Measurements from ENCODE around the gene PNKD.

PNKD gene

DNA sequence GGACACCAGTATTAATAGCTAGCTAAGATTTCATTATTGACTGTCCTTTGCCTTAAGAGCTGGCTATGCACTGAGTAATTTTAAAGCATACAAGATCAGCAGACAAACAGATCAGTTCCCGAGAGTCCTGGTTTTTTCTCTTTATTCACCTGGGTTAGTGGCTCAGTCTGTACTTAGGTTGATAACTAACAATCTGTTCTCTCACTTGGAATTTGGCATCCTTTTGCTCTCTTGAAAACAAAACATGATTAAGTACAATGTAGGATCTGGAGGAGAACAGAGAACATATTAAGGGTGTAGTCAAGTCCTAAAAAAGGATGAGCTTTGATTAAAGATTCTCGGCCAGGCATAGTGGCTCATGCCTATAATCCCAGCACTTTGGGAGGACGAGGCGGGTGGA is 36.8 kb upstream of the PNKD start:
- peaks cover 12% of the 10 kb centered on the region for H3F3A ChIP-seq (ENCODE audit: low read depth)
- H3K9me3 ChIP-seq (ENCODE audit: insufficient read depth, low read depth, low read length) = no peaks in the 10 kb centered on the region
- no peaks in the 10 kb centered on the region for H3K27me3 ChIP-seq (ENCODE audit: insufficient read depth, low read length, poor library complexity, severe bottlenecking)
- no peak overlapping the region for H3K4me2 ChIP-seq (ENCODE audit: low read depth, low read length, poor library complexity, severe bottlenecking)
- peaks cover 4% of the 10 kb centered on the region for H4K20me1 ChIP-seq (ENCODE audit: insufficient read depth, low read length, poor library complexity, severe bottlenecking)
- peaks cover 29% of the 10 kb centered on the region for H3K4me1 ChIP-seq (ENCODE audit: insufficient read depth, low read length, poor library complexity, severe bottlenecking)
- peaks cover 86% of the 10 kb centered on the region for H3K36me3 ChIP-seq (ENCODE audit: insufficient read depth, low read length)
- H3K9me2 ChIP-seq (replicated peaks; ENCODE audit: low read depth, low read length) = no peaks in the 10 kb centered on the region
- H3K79me2 ChIP-seq (ENCODE audit: insufficient read depth, low read length) = peaks cover 56% of the 10 kb centered on the region
- no peak overlapping the region for H3K9ac ChIP-seq (ENCODE audit: low read depth, low read length, poor library complexity, severe bottlenecking)
- H3K4me3 ChIP-seq (ENCODE audit: low read length, poor library complexity, severe bottlenecking) = no peak overlapping the region
- H2AFZ ChIP-seq (ENCODE audit: low read length) = no peak overlapping the region
- TF ChIP-seq EZH2phosphoT487 (IDR thresholded peaks at IDR 0.05; ENCODE audit: borderline replicate concordance) = no peak
- no peak for TF ChIP-seq CTCF (conservative IDR thresholded peaks at IDR 0.05; ENCODE audit: low read length)

GRCh38 chr2:218234521-218234920 is 35.8 kb upstream of the PNKD start:
- peaks cover 21% of the 10 kb centered on the region for H3K4me1 ChIP-seq (ENCODE audit: insufficient read depth, low read length, poor library complexity, severe bottlenecking)
- H2AFZ ChIP-seq (ENCODE audit: low read length) = no peak overlapping the region
- H3K4me3 ChIP-seq (ENCODE audit: low read length, poor library complexity, severe bottlenecking) = no peak overlapping the region
- H3K79me2 ChIP-seq (ENCODE audit: insufficient read depth, low read length) = peaks cover 59% of the 10 kb centered on the region
- H3K36me3 ChIP-seq (ENCODE audit: insufficient read depth, low read length) = peaks cover 91% of the 10 kb centered on the region
- peaks cover 4% of the 10 kb centered on the region for H4K20me1 ChIP-seq (ENCODE audit: insufficient read depth, low read length, poor library complexity, severe bottlenecking)
- H3K9me3 ChIP-seq (ENCODE audit: insufficient read depth, low read depth, low read length) = no peaks in the 10 kb centered on the region
- H3K4me2 ChIP-seq (ENCODE audit: low read depth, low read length, poor library complexity, severe bottlenecking) = no peak overlapping the region
- H3K9ac ChIP-seq (ENCODE audit: low read depth, low read length, poor library complexity, severe bottlenecking) = no peak overlapping the region
- H3K9me2 ChIP-seq (replicated peaks; ENCODE audit: low read depth, low read length) = no peaks in the 10 kb centered on the region
- peaks cover 6% of the 10 kb centered on the region; the same call in 1 of the 2 replicates for H3F3A ChIP-seq (ENCODE audit: low read depth)
- no peaks in the 10 kb centered on the region for H3K27me3 ChIP-seq (ENCODE audit: insufficient read depth, low read length, poor library complexity, severe bottlenecking)
- TF ChIP-seq EZH2phosphoT487 (IDR thresholded peaks at IDR 0.05; ENCODE audit: borderline replicate concordance) (no peak), CTCF (conservative IDR thresholded peaks at IDR 0.05; ENCODE audit: low read length) (no peak)

GRCh38 chr2:218235017-218235416 is 35.3 kb upstream of the PNKD start:
- Histone ChIP-seq H3K9me3 (ENCODE audit: insufficient read depth, low read depth, low read length) (no peaks in the 10 kb centered on the region), H4K20me1 (ENCODE audit: insufficient read depth, low read length, poor library complexity, severe bottlenecking) (peaks cover 4% of the 10 kb centered on the region), H2AFZ (ENCODE audit: low read length) (no peak overlapping the region), H3K27me3 (ENCODE audit: insufficient read depth, low read length, poor library complexity, severe bottlenecking) (no peaks in the 10 kb centered on the region), H3K9ac (ENCODE audit: low read depth, low read length, poor library complexity, severe bottlenecking) (no peak overlapping the region), H3K4me3 (ENCODE audit: low read length, poor library complexity, severe bottlenecking) (no peak overlapping the region), H3K79me2 (ENCODE audit: insufficient read depth, low read length) (peaks cover 59% of the 10 kb centered on the region), H3F3A (ENCODE audit: low read depth) (peaks cover under 1% of the 10 kb centered on the region; the same call in 1 of the 2 replicates), H3K36me3 (ENCODE audit: insufficient read depth, low read length) (peaks cover 91% of the 10 kb centered on the region), H3K9me2 (replicated peaks; ENCODE audit: low read depth, low read length) (no peaks in the 10 kb centered on the region), H3K4me1 (ENCODE audit: insufficient read depth, low read length, poor library complexity, severe bottlenecking) (peaks cover 16% of the 10 kb centered on the region), H3K4me2 (ENCODE audit: low read depth, low read length, poor library complexity, severe bottlenecking) (no peak overlapping the region)
- TF ChIP-seq EZH2phosphoT487 (IDR thresholded peaks at IDR 0.05; ENCODE audit: borderline replicate concordance) (no peak), CTCF (conservative IDR thresholded peaks at IDR 0.05; ENCODE audit: low read length) (no peak)
